ENCODE results near the gene CRBN. TPM values are rescaled to one million over a fixed set of nuclear protein-coding genes. Genes with fewer than 3 reads are reported as not detected.

The CRBN gene
- total and polyA plus RNA-seq, 9 of the 15 experiments (the other 6 are each of a cell fraction or from before 2014, with no cell fraction given): 40.8 to 331 (median 57.4) TPM

- TF ChIP-seq FOXA1 (IDR thresholded peaks at IDR 0.05; ENCODE audit: borderline replicate concordance) (no peak), TARDBP (IDR thresholded peaks at IDR 0.05) (peak; percentile 51; the same call in 1 of the 2 replicates), ZNF12 (CRISPR knock-in tag; IDR thresholded peaks at IDR 0.05) (no peak), ZNF407 (IDR thresholded peaks at IDR 0.05; ENCODE audit: low read depth) (no peak), MGA (IDR thresholded peaks at IDR 0.05) (peak; percentile 37; the same call in 1 of the 2 replicates), ZNF583 (CRISPR knock-in tag; IDR thresholded peaks at IDR 0.05) (peak; percentile 10; the same call in 1 of the 2 replicates), NFIX (CRISPR knock-in tag; IDR thresholded peaks at IDR 0.05; ENCODE audit: low read depth) (no peak)
Observed at GRCh38 chr3:3179407-3180094, at the start of gene CRBN (continued).

All from K562 (cell line).